ENCODE measurements around the gene NOTO. TPM values are rescaled to one million over a fixed set of nuclear protein-coding genes. Genes with fewer than 3 reads are reported as not detected.

NOTO gene
- polyA plus RNA-seq, 1 donor from 2014 or later = not detected

- Histone ChIP-seq H3K4me2 (ENCODE audit: low read length) (no peak overlapping the region), H3K9me2 (ENCODE audit: insufficient read depth, low read length) (no peaks in the 10 kb centered on the region), H3K27me3 (ENCODE audit: insufficient read depth, low read depth, low read length) (no peaks in the 10 kb centered on the region), H4K20me1 (ENCODE audit: insufficient read depth) (no peaks in the 10 kb centered on the region), H3K27ac (ENCODE audit: low read length) (no peak overlapping the region), H3K36me3 (ENCODE audit: insufficient read depth, low read length) (peaks cover 4% of the 10 kb centered on the region), H2AFZ (ENCODE audit: low read depth, low read length) (no peak overlapping the region), H3F3A (ENCODE audit: insufficient read depth, low read length, poor library complexity, severe bottlenecking) (no peaks in the 10 kb centered on the region), H3K4me3 (ENCODE audit: low read length) (no peak overlapping the region), H3K79me2 (replicated peaks; ENCODE audit: insufficient read depth, low read length) (no peaks in the 10 kb centered on the region), H3K9me3 (ENCODE audit: low read length) (no peaks in the 10 kb centered on the region), H3K9ac (ENCODE audit: low read length) (no peak overlapping the region)
- TF ChIP-seq EZH2 (IDR thresholded peaks at IDR 0.05; ENCODE audit: borderline replicate concordance, insufficient read depth, low read length, poor library complexity, severe bottlenecking) = no peak
- TF ChIP-seq EP300 (conservative IDR thresholded peaks at IDR 0.05; ENCODE audit: poor library complexity, severe bottlenecking) = no peak
- TF ChIP-seq RAD21 (conservative IDR thresholded peaks at IDR 0.05) = no peak
- TF ChIP-seq POLR2AphosphoS5 (IDR thresholded peaks at IDR 0.05) = no peak
Observed at GRCh38 chr2:73258913-73259215, 56.5 kb downstream of the NOTO start.

- Histone ChIP-seq H3K9ac (ENCODE audit: low read length) (no peak overlapping the region), H3K79me2 (replicated peaks; ENCODE audit: insufficient read depth, low read length) (no peaks in the 10 kb centered on the region), H3K36me3 (ENCODE audit: insufficient read depth, low read length) (peaks cover 4% of the 10 kb centered on the region), H3K4me2 (ENCODE audit: low read length) (no peak overlapping the region), H3K27me3 (ENCODE audit: insufficient read depth, low read depth, low read length) (no peaks in the 10 kb centered on the region), H3F3A (ENCODE audit: insufficient read depth, low read length, poor library complexity, severe bottlenecking) (no peaks in the 10 kb centered on the region), H4K20me1 (ENCODE audit: insufficient read depth) (no peaks in the 10 kb centered on the region), H3K9me3 (ENCODE audit: low read length) (no peaks in the 10 kb centered on the region), H2AFZ (ENCODE audit: low read depth, low read length) (no peak overlapping the region), H3K9me2 (ENCODE audit: insufficient read depth, low read length) (no peaks in the 10 kb centered on the region), H3K27ac (ENCODE audit: low read length) (no peak overlapping the region), H3K4me3 (ENCODE audit: low read length) (no peak overlapping the region)
- TF ChIP-seq SMC3 (conservative IDR thresholded peaks at IDR 0.05; ENCODE audit: poor library complexity) = no peak
- TF ChIP-seq EZH2 (IDR thresholded peaks at IDR 0.05; ENCODE audit: borderline replicate concordance, insufficient read depth, low read length, poor library complexity, severe bottlenecking) = no peak
- no peak for TF ChIP-seq CTCF (IDR thresholded peaks at IDR 0.05; ENCODE audit: poor library complexity, severe bottlenecking)
- TF ChIP-seq REST (IDR thresholded peaks at IDR 0.05; ENCODE audit: borderline replicate concordance) = no peak
- TF ChIP-seq MXI1 (conservative IDR thresholded peaks at IDR 0.05; ENCODE audit: poor library complexity, severe bottlenecking) = no peak
Observed at GRCh38 chr2:73259276-73259675, 56.9 kb downstream of the NOTO start.

- H3K9me3 ChIP-seq (ENCODE audit: low read length) = no peaks in the 10 kb centered on the region
- H3K9me2 ChIP-seq (ENCODE audit: insufficient read depth, low read length) = no peaks in the 10 kb centered on the region
- no peaks in the 10 kb centered on the region for H3F3A ChIP-seq (ENCODE audit: insufficient read depth, low read length, poor library complexity, severe bottlenecking)
- no peak overlapping the region for H3K9ac ChIP-seq (ENCODE audit: low read length)
- no peak overlapping the region for H3K4me2 ChIP-seq (ENCODE audit: low read length)
- H3K27me3 ChIP-seq (ENCODE audit: insufficient read depth, low read depth, low read length) = no peaks in the 10 kb centered on the region
- peaks cover 1% of the 10 kb centered on the region for H3K36me3 ChIP-seq (ENCODE audit: insufficient read depth, low read length)
- no peaks in the 10 kb centered on the region for H3K79me2 ChIP-seq (replicated peaks; ENCODE audit: insufficient read depth, low read length)
- no peak overlapping the region for H3K27ac ChIP-seq (ENCODE audit: low read length)
- H2AFZ ChIP-seq (ENCODE audit: low read depth, low read length) = no peak overlapping the region
- no peaks in the 10 kb centered on the region for H4K20me1 ChIP-seq (ENCODE audit: insufficient read depth)
- no peak overlapping the region for H3K4me3 ChIP-seq (ENCODE audit: low read length)
- TF ChIP-seq RAD21 (conservative IDR thresholded peaks at IDR 0.05) (no peak), POLR2AphosphoS5 (IDR thresholded peaks at IDR 0.05) (no peak), REST (IDR thresholded peaks at IDR 0.05; ENCODE audit: borderline replicate concordance) (no peak), CTCF (IDR thresholded peaks at IDR 0.05; ENCODE audit: poor library complexity, severe bottlenecking) (no peak), SMC3 (conservative IDR thresholded peaks at IDR 0.05; ENCODE audit: poor library complexity) (no peak), EZH2 (IDR thresholded peaks at IDR 0.05; ENCODE audit: borderline replicate concordance, insufficient read depth, low read length, poor library complexity, severe bottlenecking) (no peak), TAF1 (IDR thresholded peaks at IDR 0.05; ENCODE audit: low read depth) (no peak), EP300 (conservative IDR thresholded peaks at IDR 0.05; ENCODE audit: poor library complexity, severe bottlenecking) (no peak), MXI1 (conservative IDR thresholded peaks at IDR 0.05; ENCODE audit: poor library complexity, severe bottlenecking) (no peak)
Observed at GRCh38 chr2:73259704-73260337, 57.4 kb downstream of the NOTO start.
